KMS-11 (cell line): ENCODE results near the gene NMNAT1.
"Not testable (repeated sequence)": the region's sequence is repeated elsewhere in the genome, so short reads cannot be mapped to it uniquely, and the experiment has no call there.

Experiments used
- H2AFZ ChIP-seq: fragments of 200-600 bp; sonication (generic); 2 replicates; pipeline ENCODE4 v1.6.1; 2016; ENCODE audit warnings: antibody characterized with exemption, mixed run types, low read depth
- H3K27ac ChIP-seq: fragments of 200-600 bp; sonication (generic); 2 replicates; pipeline ENCODE4 v1.6.1; 2016; ENCODE audit warnings: mild to moderate bottlenecking, mixed run types
- H3K27me3 ChIP-seq: fragments of 200-600 bp; sonication (generic); 2 replicates; pipeline ENCODE4 v1.6.1; 2017; ENCODE audit warnings: mild to moderate bottlenecking, low read depth, mixed run types, moderate library complexity; ENCODE audit not compliant: insufficient read depth
- H3K36me3 ChIP-seq: fragments of 200-600 bp; sonication (generic); 2 replicates; pipeline ENCODE4 v1.6.1; 2017; ENCODE audit warnings: mild to moderate bottlenecking, mixed run types; ENCODE audit not compliant: insufficient read depth
- H3K4me1 ChIP-seq: fragments of 200-600 bp; sonication (generic); 2 replicates; pipeline ENCODE4 v1.6.1; 2016; ENCODE audit warnings: mild to moderate bottlenecking, low read depth, mixed run types; ENCODE audit not compliant: poor library complexity, severe bottlenecking
- H3K4me2 ChIP-seq: fragments of 200-600 bp; sonication (generic); 2 replicates; pipeline ENCODE4 v1.7.0; 2016; ENCODE audit warnings: mild to moderate bottlenecking, mixed run types
- H3K4me3 ChIP-seq: fragments of 200-600 bp; sonication (generic); IDR thresholded peaks from 2 replicates; pipeline ENCODE4 v1.6.1; 2017; ENCODE audit warnings: low read depth, low read length, mixed read lengths; ENCODE audit not compliant: insufficient read depth
- H3K79me2 ChIP-seq: fragments of 200-600 bp; sonication (generic); 2 replicates; pipeline ENCODE4 v1.6.1; 2016; ENCODE audit warnings: low read depth, mixed run types; ENCODE audit not compliant: insufficient read depth
- H3K9ac ChIP-seq: fragments of 200-600 bp; sonication (generic); 2 replicates; pipeline ENCODE4 v1.6.1; 2016; ENCODE audit warnings: mild to moderate bottlenecking, mixed run types
- H4K20me1 ChIP-seq: fragments of 200-600 bp; sonication (generic); 2 replicates; pipeline ENCODE4 v1.6.1; 2016; ENCODE audit warnings: mild to moderate bottlenecking, mixed run types; ENCODE audit not compliant: insufficient read depth
- TF ChIP-seq, protein P1 (sequence below): fragments of 200-600 bp; sonication (generic); conservative IDR thresholded peaks from 2 replicates; pipeline ENCODE4 v1.6.1; 2017; ENCODE audit warnings: low read depth, mild to moderate bottlenecking, antibody characterized with exemption, low read length, moderate library complexity, mixed read lengths

Gene NMNAT1

DNA sequence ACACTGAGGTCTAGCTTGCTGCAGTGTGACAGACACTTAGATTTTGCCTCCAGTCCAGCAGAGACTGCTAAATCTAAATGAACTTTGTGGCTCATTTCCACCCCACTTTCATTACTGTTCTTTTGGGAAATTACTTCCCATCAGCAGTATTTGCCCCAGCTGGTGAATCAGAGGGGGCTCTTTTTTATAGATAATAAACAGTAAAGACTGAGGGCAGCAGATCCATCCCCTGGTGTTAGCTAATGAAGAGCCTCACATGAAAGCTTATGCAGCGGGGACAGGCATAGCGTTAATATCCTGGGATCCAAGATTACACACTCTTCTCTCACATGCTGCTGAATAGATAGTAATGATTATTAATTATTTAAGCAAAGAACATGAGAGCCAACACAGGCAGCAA is 26.8 kb upstream of the NMNAT1 start:
- Histone ChIP-seq H3K4me2 (no peak overlapping the region), H2AFZ (no peak overlapping the region), H4K20me1 (no peaks in the 10 kb centered on the region), H3K27ac (no peak overlapping the region), H3K79me2 (no peaks in the 10 kb centered on the region), H3K4me3 (no peak overlapping the region), H3K9ac (no peak overlapping the region), H3K27me3 (no peaks in the 10 kb centered on the region), H3K36me3 (no peaks in the 10 kb centered on the region), H3K4me1 (peaks cover 4% of the 10 kb centered on the region)
- TF ChIP-seq, protein P1, sequence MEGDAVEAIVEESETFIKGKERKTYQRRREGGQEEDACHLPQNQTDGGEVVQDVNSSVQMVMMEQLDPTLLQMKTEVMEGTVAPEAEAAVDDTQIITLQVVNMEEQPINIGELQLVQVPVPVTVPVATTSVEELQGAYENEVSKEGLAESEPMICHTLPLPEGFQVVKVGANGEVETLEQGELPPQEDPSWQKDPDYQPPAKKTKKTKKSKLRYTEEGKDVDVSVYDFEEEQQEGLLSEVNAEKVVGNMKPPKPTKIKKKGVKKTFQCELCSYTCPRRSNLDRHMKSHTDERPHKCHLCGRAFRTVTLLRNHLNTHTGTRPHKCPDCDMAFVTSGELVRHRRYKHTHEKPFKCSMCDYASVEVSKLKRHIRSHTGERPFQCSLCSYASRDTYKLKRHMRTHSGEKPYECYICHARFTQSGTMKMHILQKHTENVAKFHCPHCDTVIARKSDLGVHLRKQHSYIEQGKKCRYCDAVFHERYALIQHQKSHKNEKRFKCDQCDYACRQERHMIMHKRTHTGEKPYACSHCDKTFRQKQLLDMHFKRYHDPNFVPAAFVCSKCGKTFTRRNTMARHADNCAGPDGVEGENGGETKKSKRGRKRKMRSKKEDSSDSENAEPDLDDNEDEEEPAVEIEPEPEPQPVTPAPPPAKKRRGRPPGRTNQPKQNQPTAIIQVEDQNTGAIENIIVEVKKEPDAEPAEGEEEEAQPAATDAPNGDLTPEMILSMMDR, result no peak

DNA sequence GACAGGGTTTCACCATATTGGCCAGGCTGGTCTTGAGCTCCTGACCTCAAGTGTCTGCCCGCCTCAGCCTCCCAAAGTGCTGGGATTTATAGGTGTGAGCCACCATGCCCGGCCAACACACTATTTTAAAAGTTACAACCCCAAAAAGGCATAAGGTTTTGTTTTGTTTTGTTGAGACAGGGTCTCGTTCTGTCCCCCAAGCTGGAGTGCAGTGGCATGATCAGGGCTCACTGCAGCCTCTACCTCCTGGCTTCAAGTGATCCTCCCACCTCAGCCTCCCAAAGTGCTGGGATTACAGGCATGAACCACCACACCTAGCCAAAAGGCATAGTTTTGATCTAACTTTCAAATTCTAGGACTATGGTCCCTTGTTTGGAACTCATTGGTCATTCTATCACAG is 25.8 kb upstream of the NMNAT1 start:
- not testable (repeated sequence) for H3K79me2 ChIP-seq, H3K4me2 ChIP-seq, H3K4me1 ChIP-seq, H3K36me3 ChIP-seq, H3K27me3 ChIP-seq, H2AFZ ChIP-seq, H3K4me3 ChIP-seq, H4K20me1 ChIP-seq, H3K9ac ChIP-seq, H3K27ac ChIP-seq

DNA sequence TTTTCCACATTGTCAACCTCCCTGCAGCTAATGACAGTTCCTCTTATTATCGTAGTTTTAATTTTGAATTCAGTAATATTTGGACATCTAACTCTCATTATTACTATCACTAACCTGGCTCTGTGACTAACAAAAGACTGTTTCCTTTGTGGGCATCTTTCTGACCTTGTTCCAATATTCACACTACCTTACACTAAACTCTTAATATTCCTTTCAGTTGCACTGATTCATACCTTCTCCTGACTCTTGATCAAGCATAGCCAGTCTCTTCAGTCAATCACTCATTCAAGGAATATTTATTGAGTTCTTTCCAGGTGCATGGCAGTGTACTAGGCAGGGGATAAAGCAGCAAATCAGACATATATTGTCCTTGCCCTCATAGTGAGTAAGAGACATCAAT is 25.4 kb upstream of the NMNAT1 start:
- H3K9ac ChIP-seq, result no peak overlapping the region
- TF ChIP-seq, protein P1, result no peak
- no peak overlapping the region for H2AFZ ChIP-seq
- H3K4me3 ChIP-seq, result no peak overlapping the region
- H3K79me2 ChIP-seq, result no peaks in the 10 kb centered on the region
- no peak overlapping the region for H3K27ac ChIP-seq
- no peak overlapping the region for H3K4me2 ChIP-seq
- H3K27me3 ChIP-seq, result no peaks in the 10 kb centered on the region
- no peaks in the 10 kb centered on the region for H3K4me1 ChIP-seq
- no peaks in the 10 kb centered on the region for H3K36me3 ChIP-seq
- no peaks in the 10 kb centered on the region for H4K20me1 ChIP-seq

DNA sequence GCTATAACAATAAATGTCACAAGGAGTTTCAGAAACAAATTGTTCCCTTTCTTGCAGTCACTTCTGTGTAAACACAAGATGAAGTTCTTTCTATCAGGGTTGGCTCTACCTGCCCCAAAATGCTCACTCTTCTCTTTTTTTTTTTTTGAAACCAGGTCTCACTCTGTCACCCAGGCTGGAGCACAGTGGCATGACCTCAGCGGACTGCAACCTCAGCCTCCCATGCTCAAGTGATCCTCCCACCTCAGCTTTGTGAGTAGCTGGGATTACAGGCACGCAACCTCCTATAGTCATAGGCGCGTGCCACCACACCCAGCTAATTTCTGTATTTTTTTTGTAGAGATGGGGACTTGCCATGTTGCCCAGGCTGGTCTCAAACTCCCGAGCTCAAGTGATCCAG is 22.7 kb upstream of the NMNAT1 start:
- Histone ChIP-seq H2AFZ (no peak overlapping the region), H3K27me3 (no peaks in the 10 kb centered on the region), H4K20me1 (no peaks in the 10 kb centered on the region), H3K4me3 (no peak overlapping the region), H3K79me2 (no peaks in the 10 kb centered on the region), H3K9ac (no peak overlapping the region), H3K4me1 (no peaks in the 10 kb centered on the region), H3K27ac (no peak overlapping the region), H3K36me3 (no peaks in the 10 kb centered on the region), H3K4me2 (no peak overlapping the region)
- TF ChIP-seq, protein P1, result no peak

- Histone ChIP-seq H4K20me1 (no peaks in the 10 kb centered on the region), H3K9ac (no peak overlapping the region), H3K27me3 (no peaks in the 10 kb centered on the region), H3K36me3 (no peaks in the 10 kb centered on the region), H3K27ac (no peak overlapping the region), H3K4me3 (no peak overlapping the region), H3K79me2 (no peaks in the 10 kb centered on the region), H3K4me2 (no peak overlapping the region), H2AFZ (no peak overlapping the region), H3K4me1 (no peaks in the 10 kb centered on the region)
- TF ChIP-seq, protein P1, result no peak
Measured at GRCh38 chr1:9922342-9922741, 20.9 kb upstream of the NMNAT1 start.
